SK-N-MC (cell line): ENCODE data around the gene UGT1A10.

Experiments used
- DNase-seq: peaks from one replicate; pipeline ENCODE4 v3.0.0-alpha.2; 2011; ENCODE audit warnings: low read depth, low spot score
- H3K27ac ChIP-seq: fragments of 200-600 bp; sonication (generic); 2 replicates; pipeline ENCODE4 v1.5.1; 2016; ENCODE audit warnings: mixed run types
- H3K36me3 ChIP-seq: fragments of 200-600 bp; sonication (generic); 2 replicates; pipeline ENCODE4 v1.6.1; 2017; ENCODE audit warnings: antibody characterized with exemption, low read length, mixed read lengths; ENCODE audit not compliant: insufficient read depth
- H3K4me3 ChIP-seq: fragments of 200-600 bp; sonication (generic); 2 replicates; pipeline ENCODE4 v1.5.1; 2016
- H3K9ac ChIP-seq: fragments of 200-600 bp; sonication (generic); 2 replicates; pipeline ENCODE4 v1.8.0; 2017; ENCODE audit warnings: mixed run types, mixed read lengths; ENCODE audit not compliant: insufficient read length
- H3K9me3 ChIP-seq: fragments of 200-600 bp; sonication (generic); 2 replicates; pipeline ENCODE4 v1.6.1; 2017; ENCODE audit warnings: low read depth, mild to moderate bottlenecking, antibody characterized with exemption, low read length, moderate library complexity, mixed read lengths
- EZH2 ChIP-seq: fragments of 200-600 bp; sonication (generic); IDR thresholded peaks from one replicate; pipeline ENCODE4 v1.6.1; 2017; ENCODE audit warnings: antibody characterized with exemption
- FOXP2 ChIP-seq: optimal IDR thresholded peaks from 2 replicates; pipeline ENCODE3; 2011; ENCODE audit warnings: mild to moderate bottlenecking, moderate library complexity; ENCODE audit not compliant: insufficient read depth; ENCODE audit errors: extremely low read length, control extremely low read depth
- POLR2AphosphoS5 ChIP-seq: IDR thresholded peaks from 2 replicates; pipeline ENCODE4 v1.6.1; 2012; ENCODE audit warnings: mild to moderate bottlenecking, low read depth, low read length, borderline replicate concordance

UGT1A10 gene

DNA sequence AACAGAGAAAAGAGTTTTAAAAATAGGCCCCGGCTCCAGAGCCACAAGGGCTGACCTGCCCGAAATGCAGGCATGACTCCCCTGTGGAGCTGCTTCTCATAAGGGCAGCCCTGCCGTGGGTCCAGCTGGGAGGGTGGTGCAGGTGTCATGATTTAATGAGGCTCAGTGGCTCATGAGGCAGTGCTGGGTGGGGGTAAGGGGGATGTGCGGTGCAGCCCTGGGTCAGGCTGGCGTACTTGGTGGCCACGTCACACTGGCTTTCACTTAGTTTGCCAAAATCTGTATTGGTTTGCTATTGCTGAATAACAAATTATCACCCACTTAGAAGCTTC lies 184.5 kb downstream of the UGT1A10 start:
- Histone ChIP-seq H3K4me3 (no peak overlapping the region), H3K9ac (no peak overlapping the region), H3K36me3 (peaks cover 3% of the 10 kb centered on the region; the same call in 1 of the 2 replicates), H3K27ac (no peak overlapping the region), H3K9me3 (no peaks in the 10 kb centered on the region)
- TF ChIP-seq POLR2AphosphoS5 (no peak), FOXP2 (no peak), EZH2 (no peak)
- no peak for DNase-seq

DNA sequence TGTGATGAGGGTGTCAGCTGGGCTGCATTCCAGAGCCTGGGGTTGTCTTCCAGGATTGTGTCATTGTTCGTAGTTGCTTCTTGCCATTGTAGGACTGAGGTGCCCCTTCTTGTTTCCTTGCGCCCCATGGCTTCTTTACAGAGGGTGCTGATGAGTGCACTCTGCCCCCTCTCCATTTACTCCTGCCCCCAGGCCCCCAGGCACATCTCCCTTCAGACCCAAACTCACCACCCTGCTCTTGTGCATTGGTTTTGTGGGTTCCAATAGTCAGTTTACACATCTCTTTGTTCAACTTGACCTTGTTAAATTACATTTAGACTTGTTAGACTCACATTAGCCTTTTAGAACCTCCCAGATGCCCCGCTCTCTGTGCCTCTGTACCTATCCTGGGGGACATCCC lies 184.9 kb downstream of the UGT1A10 start:
- Histone ChIP-seq H3K27ac (no peak overlapping the region), H3K9me3 (no peaks in the 10 kb centered on the region), H3K9ac (no peak overlapping the region), H3K36me3 (peaks cover 3% of the 10 kb centered on the region; the same call in 1 of the 2 replicates), H3K4me3 (no peak overlapping the region)
- TF ChIP-seq POLR2AphosphoS5: no peak
- no peak for TF ChIP-seq EZH2
- no peak for TF ChIP-seq FOXP2
- DNase-seq: no peak

DNA sequence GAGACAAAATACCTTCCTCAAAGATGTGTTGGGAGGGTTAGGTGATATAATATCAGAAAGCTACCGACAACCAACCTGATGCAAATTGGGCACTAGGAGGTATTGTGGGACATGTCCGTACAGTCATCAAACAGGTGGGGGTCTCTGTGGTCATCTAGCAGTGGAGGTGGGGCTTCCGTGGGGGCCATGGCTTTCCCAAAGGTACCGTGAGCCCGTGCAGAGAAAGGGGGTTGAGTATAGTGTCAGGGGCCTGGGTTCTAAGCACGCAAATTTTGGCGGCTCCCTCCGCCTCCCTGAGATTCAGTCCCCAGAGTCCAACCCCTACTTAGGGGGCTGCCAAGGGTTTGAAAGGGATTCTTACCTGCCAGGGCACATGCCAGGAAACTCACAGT lies 185.5 kb downstream of the UGT1A10 start:
- H3K27ac ChIP-seq: no peak overlapping the region
- H3K4me3 ChIP-seq: no peak overlapping the region
- TF ChIP-seq POLR2AphosphoS5 (no peak), EZH2 (no peak), FOXP2 (no peak)
- DNase-seq: no peak
- H3K9me3 ChIP-seq: no peaks in the 10 kb centered on the region
- H3K9ac ChIP-seq: no peak overlapping the region
- no peaks in the 10 kb centered on the region; the same call in 1 of the 2 replicates for H3K36me3 ChIP-seq

DNA sequence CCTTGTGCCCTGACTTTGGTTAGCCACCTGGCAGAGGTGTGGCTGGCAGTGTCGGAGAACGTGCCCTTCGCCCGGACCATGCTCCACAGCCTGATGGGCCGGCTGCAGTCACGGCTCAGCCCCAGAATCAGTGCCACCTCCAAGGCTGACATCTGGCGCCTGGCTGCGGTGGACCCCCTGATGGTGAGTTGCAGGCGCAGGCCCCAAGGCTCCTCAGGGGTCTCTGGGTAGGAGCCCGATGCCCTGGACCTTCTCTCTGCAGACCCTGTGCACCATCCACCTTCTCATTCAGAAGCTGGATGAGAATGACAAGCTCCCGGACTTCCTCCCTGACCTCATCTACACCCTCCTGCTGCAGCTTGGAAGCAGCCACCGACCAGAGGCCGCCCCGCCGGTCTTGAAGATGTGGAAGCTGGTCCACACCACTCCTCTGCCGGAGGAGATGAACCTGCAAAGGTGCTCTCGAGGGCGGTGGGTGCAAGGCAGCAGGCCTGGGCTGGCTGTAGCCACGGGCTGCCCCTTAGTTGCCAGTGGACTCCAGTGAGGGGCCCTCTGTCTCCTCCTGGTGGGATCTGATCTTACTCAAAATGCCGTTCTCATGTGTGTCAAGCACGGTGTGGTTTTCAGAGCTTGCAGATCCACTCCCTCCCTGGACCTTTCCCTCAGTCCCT lies 186.0 kb downstream of the UGT1A10 start:
- DNase-seq: no peak
- Histone ChIP-seq H3K9me3 (no peaks in the 10 kb centered on the region), H3K36me3 (no peaks in the 10 kb centered on the region; the same call in 1 of the 2 replicates), H3K27ac (no peak overlapping the region), H3K4me3 (no peak overlapping the region), H3K9ac (no peak overlapping the region)
- TF ChIP-seq FOXP2 (no peak), POLR2AphosphoS5 (no peak), EZH2 (no peak)
